LNCaP clone FGC (cell line): ENCODE data around the gene SLC23A2.

Source experiments
- DNase-seq: peaks from one replicate; pipeline ENCODE4 v3.0.0-alpha.2; 2011; ENCODE audit warnings: low read depth
- H3K4me3 ChIP-seq: 2 replicates; pipeline ENCODE4 v1.5.1; 2011; ENCODE audit warnings: mild to moderate bottlenecking, low read depth, low read length, control low read depth
- CTCF ChIP-seq: IDR thresholded peaks from 2 replicates; pipeline ENCODE4 v1.5.1; 2012; ENCODE audit warnings: mild to moderate bottlenecking; ENCODE audit not compliant: control insufficient read depth, insufficient read depth; ENCODE audit errors: extremely low read depth

Gene SLC23A2

DNA sequence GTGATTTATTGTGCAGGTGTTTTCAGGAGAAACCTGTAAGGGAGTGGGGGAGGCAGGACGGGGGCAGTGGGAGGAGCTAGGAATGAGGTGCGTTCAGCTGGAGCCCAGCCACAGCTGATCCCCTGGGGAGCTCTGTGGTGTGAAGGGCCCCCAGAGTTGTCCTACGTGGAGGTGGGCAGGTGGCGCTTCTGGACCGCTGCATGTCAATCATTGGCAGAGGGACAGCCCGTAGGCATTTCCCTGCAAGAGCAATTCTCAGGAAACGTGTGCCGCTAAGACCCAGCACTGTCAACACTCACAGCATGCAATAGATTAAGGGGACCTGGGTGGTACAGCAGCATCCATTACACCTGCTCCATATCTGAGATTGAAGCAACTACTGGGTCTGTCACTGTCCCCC is 191.6 kb downstream of the SLC23A2 start:
- no peak for DNase-seq
- no peak overlapping the region for H3K4me3 ChIP-seq
- TF ChIP-seq CTCF: no peak

DNA sequence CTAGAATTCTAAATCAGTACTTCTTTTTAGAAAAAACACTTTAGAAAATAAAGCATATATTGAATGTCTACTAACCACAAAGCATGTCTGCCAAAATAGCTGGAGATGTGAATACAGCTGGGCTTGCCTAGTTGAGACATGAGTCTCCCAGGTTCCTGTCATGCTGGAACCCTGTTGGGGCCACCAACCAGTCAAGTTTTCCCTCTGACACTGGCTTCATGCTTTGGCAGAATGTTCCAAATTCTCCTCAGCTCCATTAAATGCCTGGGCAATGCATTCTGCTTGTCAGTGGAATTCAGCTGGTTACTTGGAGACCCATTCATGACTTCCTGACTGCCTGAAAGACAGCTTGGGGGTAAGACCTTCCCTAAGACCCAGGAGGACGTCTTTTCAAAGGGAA is 192.4 kb downstream of the SLC23A2 start:
- no peak overlapping the region for H3K4me3 ChIP-seq
- TF ChIP-seq CTCF: no peak
- no peak for DNase-seq

DNA sequence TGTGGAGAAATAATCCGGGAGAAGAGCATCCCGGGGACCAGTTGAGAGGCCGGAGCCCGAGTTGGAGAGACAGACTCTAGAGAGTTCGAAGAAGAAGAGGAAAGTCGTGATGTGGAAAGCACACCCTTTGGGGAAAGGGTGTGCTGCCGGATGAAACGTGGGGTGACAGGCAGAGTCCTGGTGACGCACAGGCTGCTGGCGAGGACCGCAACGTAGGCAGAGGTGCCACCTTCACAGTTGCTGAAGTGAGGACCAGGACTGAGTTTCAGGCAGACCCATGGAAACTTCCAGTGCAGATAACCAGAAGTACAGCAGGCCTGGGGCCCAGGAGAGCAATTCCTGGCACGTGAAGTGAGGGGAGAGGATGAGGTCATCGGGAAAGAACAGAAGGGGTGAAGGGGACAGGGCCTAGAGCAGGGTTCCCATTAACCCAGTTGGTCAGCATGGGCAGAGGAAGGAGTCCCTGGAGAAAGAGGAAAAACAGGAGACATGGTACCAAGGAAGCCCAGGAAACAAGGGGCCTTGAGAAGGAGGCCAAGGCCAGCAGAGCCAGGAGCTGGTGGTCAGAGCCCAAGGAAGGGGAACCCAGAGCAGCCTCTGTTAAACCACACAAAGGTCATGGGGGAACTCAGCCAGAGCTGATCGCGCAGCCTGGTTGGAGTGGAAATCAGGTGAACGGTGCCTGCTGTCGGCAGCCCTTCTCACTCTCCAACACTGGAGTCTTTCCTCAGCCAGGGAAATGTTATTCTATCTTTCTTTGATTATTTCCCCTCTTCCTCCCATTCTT is 195.5 kb downstream of the SLC23A2 start:
- no peak overlapping the region for H3K4me3 ChIP-seq
- no peak for TF ChIP-seq CTCF
- DNase-seq: no peak

DNA sequence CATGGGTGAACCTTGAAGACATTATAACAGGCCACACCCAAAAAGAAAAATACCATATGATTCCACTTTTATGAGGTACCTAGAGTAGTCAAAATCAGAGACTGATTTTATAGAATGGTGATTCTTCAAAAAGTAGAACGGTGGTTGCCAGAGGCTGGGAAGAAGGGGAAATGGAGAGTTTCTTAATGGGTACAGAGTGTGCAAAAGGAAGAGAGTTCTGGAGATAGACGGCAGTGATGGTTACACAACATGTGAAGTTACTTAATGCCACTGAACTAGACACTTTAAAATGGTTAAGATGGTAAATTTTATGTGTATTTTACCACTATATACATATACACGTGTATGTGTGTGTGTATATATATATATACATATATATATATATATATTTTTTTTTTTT is 198.8 kb downstream of the SLC23A2 start:
- DNase-seq: no peak
- H3K4me3 ChIP-seq: no peak overlapping the region
- no peak for TF ChIP-seq CTCF
